Effector memory CD4-positive, alpha-beta T cell (primary cell): ENCODE measurements around the gene FAM193A.
"Not testable (repeated sequence)": the region's sequence is repeated elsewhere in the genome, so short reads cannot be mapped to it uniquely, and the experiment has no call there.

Source experiments
- DNase-seq, 3 donors: peaks; one replicate each; pipeline ENCODE4 v3.0.0-alpha.2; 2020
- H3K27ac ChIP-seq: 2 replicates; pipeline ENCODE4 v1.7.0; 2013; ENCODE audit warnings: mild to moderate bottlenecking, low read length, moderate library complexity; ENCODE audit not compliant: insufficient read depth, poor library complexity, severe bottlenecking
- H3K27me3 ChIP-seq: replicated peaks from 2 replicates; pipeline ENCODE4 v1.7.0; 2013; ENCODE audit warnings: mild to moderate bottlenecking, low read length; ENCODE audit not compliant: insufficient read depth, control insufficient read depth, poor library complexity, severe bottlenecking
- H3K36me3 ChIP-seq: 2 replicates; pipeline ENCODE4 v1.7.0; 2013; ENCODE audit warnings: mild to moderate bottlenecking, low read length, moderate library complexity; ENCODE audit not compliant: control insufficient read depth, insufficient read depth
- H3K4me1 ChIP-seq: 2 replicates; pipeline ENCODE4 v1.7.0; 2013; ENCODE audit warnings: low read length, mild to moderate bottlenecking; ENCODE audit not compliant: control insufficient read depth, insufficient read depth, poor library complexity, severe bottlenecking
- H3K4me3 ChIP-seq: 2 replicates; pipeline ENCODE4 v1.7.0; 2013; ENCODE audit warnings: low read length, low read depth, mild to moderate bottlenecking; ENCODE audit not compliant: insufficient read depth, poor library complexity, severe bottlenecking
- H3K9me3 ChIP-seq: 2 replicates; pipeline ENCODE4 v1.7.0; 2013; ENCODE audit warnings: mild to moderate bottlenecking, low read length, moderate library complexity; ENCODE audit not compliant: control insufficient read depth

FAM193A gene

DNA sequence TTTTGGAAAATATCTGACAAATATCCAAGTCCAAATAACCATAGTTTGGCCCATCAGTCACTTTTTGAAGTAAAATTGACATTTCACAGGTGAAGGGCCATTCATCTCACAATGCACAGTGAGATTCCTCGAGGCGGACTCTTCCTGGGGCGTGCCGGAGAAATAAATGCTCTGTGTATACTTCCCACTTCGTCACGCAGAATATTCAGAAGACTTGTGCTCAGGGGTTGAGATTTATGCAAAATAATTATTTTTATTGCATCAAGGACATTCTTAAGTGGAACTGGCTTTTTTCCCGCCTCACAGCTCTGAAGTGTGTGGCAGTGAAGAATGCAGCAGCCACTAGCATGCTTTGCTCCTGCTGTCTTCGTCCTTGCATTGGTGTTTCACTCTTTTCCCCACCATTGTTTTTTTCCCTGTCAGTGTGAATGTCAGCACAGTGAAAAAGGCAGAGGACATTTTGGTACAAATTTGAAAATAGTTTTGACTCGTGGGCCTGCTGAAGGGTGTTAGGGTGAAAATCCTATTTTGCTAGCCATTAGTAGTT, 70.6 kb downstream of the FAM193A start:
- H3K27me3 ChIP-seq = no peaks in the 10 kb centered on the region
- no peak overlapping the region for H3K27ac ChIP-seq
- H3K36me3 ChIP-seq = no peaks in the 10 kb centered on the region
- no peak for DNase-seq
- H3K4me1 ChIP-seq = no peaks in the 10 kb centered on the region
- H3K4me3 ChIP-seq = no peak overlapping the region
- no peaks in the 10 kb centered on the region for H3K9me3 ChIP-seq

DNA sequence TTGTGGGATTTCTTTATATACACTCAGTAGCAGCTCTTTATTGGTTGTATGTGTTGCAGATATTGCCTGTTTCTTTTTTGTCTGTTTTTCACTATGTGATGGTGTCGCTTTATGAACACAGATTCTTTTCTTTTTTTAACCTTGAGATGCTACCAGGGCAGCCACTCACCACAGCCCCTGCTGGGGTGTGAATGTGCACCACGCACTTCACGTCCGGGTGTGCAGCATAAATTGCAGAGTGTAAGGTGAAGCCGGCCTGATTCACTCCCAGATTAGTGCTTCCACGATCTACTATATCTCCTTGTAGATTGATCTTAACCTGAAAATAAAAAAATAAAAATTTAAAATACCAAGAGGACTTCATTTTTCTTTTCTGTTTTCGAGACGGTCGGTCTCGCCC, 71.4 kb downstream of the FAM193A start:
- no peak for DNase-seq
- no peaks in the 10 kb centered on the region for H3K4me1 ChIP-seq
- no peaks in the 10 kb centered on the region for H3K36me3 ChIP-seq
- H3K9me3 ChIP-seq = no peaks in the 10 kb centered on the region
- no peak overlapping the region for H3K4me3 ChIP-seq
- H3K27me3 ChIP-seq = no peaks in the 10 kb centered on the region
- H3K27ac ChIP-seq = no peak overlapping the region

- no peak for DNase-seq
- H3K4me3 ChIP-seq = no peak overlapping the region
These were observed 71.8 kb downstream of the FAM193A start for GRCh38 chr4:2608291-2608690.

GRCh38 chr4:2615821-2616220, 79.4 kb downstream of the FAM193A start:
- DNase-seq = no peak
- no peak overlapping the region for H3K27ac ChIP-seq
- H3K4me3 ChIP-seq = no peak overlapping the region
- H3K27me3 ChIP-seq = no peaks in the 10 kb centered on the region
- no peaks in the 10 kb centered on the region for H3K36me3 ChIP-seq
- H3K4me1 ChIP-seq = no peaks in the 10 kb centered on the region
- no peaks in the 10 kb centered on the region for H3K9me3 ChIP-seq

More at GRCh38 chr4:2608291-2608690, 71.8 kb downstream of the FAM193A start:
- no peaks in the 10 kb centered on the region for H3K27me3 ChIP-seq
- H3K27ac ChIP-seq = no peak overlapping the region
- no peaks in the 10 kb centered on the region for H3K36me3 ChIP-seq
- no peaks in the 10 kb centered on the region for H3K9me3 ChIP-seq
- no peaks in the 10 kb centered on the region for H3K4me1 ChIP-seq

DNA sequence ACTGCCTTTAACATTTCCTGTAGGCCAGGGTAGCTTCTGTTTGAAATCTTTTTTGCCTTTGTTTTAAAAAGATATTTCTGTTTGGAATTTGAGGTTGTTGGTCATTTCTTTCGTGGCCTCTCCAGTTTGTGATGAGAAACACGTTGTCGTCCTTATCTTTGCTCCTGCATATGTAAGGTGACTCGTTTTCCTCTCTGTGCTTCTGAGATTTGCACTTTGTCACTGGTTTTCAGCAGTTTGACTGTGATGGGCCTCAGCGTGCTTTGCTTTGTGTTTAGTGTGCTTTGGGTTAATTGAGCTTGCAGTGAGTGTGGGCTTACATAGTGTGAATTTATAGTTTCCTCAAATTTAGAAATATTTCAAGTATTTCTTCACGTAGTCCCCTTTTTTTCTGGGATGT, 81.5 kb downstream of the FAM193A start:
- no peak overlapping the region for H3K4me3 ChIP-seq
- H3K27me3 ChIP-seq = no peaks in the 10 kb centered on the region
- no peaks in the 10 kb centered on the region for H3K9me3 ChIP-seq
- H3K27ac ChIP-seq = no peak overlapping the region
- H3K4me1 ChIP-seq = no peaks in the 10 kb centered on the region
- no peak for DNase-seq
- H3K36me3 ChIP-seq = no peaks in the 10 kb centered on the region

GRCh38 chr4:2618729-2619128, 82.3 kb downstream of the FAM193A start:
- not testable (repeated sequence) for H3K36me3 ChIP-seq, H3K27me3 ChIP-seq, H3K4me1 ChIP-seq, H3K4me3 ChIP-seq, H3K9me3 ChIP-seq, H3K27ac ChIP-seq, DNase-seq

- no peak for DNase-seq
- Histone ChIP-seq H3K27ac (no peak overlapping the region), H3K4me1 (no peaks in the 10 kb centered on the region), H3K36me3 (no peaks in the 10 kb centered on the region), H3K9me3 (no peaks in the 10 kb centered on the region), H3K27me3 (no peaks in the 10 kb centered on the region), H3K4me3 (no peak overlapping the region)
These were observed 83.0 kb downstream of the FAM193A start for GRCh38 chr4:2619459-2619858.

GRCh38 chr4:2621419-2621818, 85.0 kb downstream of the FAM193A start:
- Histone ChIP-seq H3K27me3 (no peaks in the 10 kb centered on the region), H3K36me3 (peaks cover 8% of the 10 kb centered on the region), H3K4me1 (no peaks in the 10 kb centered on the region), H3K4me3 (no peak overlapping the region), H3K27ac (no peak overlapping the region), H3K9me3 (no peaks in the 10 kb centered on the region)
- DNase-seq = no peak

GRCh38 chr4:2623442-2623841, 87.0 kb downstream of the FAM193A start:
- H3K4me3 ChIP-seq = no peak overlapping the region
- H3K27ac ChIP-seq = no peak overlapping the region
- H3K9me3 ChIP-seq = no peaks in the 10 kb centered on the region
- DNase-seq = no peak
- no peaks in the 10 kb centered on the region for H3K4me1 ChIP-seq
- H3K36me3 ChIP-seq = peaks cover 17% of the 10 kb centered on the region
- H3K27me3 ChIP-seq = no peaks in the 10 kb centered on the region

- Histone ChIP-seq H3K4me1 (no peaks in the 10 kb centered on the region), H3K27me3 (no peaks in the 10 kb centered on the region), H3K4me3 (no peak overlapping the region), H3K9me3 (no peaks in the 10 kb centered on the region), H3K36me3 (peaks cover 26% of the 10 kb centered on the region), H3K27ac (no peak overlapping the region)
- no peak for DNase-seq
These were observed 88.5 kb downstream of the FAM193A start for GRCh38 chr4:2624782-2625530.
